ENCODE data around the gene KDSR.

KDSR gene

GRCh38 chr18:63299837-63300745, 66.9 kb downstream of the KDSR start:
- no peak for TF ChIP-seq CTCF (IDR thresholded peaks at IDR 0.05; ENCODE audit: insufficient read depth, missing control alignments)
- FAIRE-seq = peak; percentile 80
- no peak for DNase-seq (ENCODE audit: insufficient read length, low spot score)

GRCh38 chr18:63298400-63299365, 68.3 kb downstream of the KDSR start:
- FAIRE-seq = peak; percentile 94

GRCh38 chr18:63297687-63298399, 69.2 kb downstream of the KDSR start:
- DNase-seq (ENCODE audit: insufficient read length, low spot score) (no peak), FAIRE-seq (no peak)

More at GRCh38 chr18:63298400-63299365, 68.3 kb downstream of the KDSR start:
- no peak for TF ChIP-seq CTCF (IDR thresholded peaks at IDR 0.05; ENCODE audit: insufficient read depth, missing control alignments)
- no peak for DNase-seq (ENCODE audit: insufficient read length, low spot score)

GRCh38 chr18:63293935-63294334, 73.1 kb downstream of the KDSR start:
- no peak for FAIRE-seq

More at GRCh38 chr18:63297687-63298399, 69.2 kb downstream of the KDSR start:
- no peak for TF ChIP-seq CTCF (IDR thresholded peaks at IDR 0.05; ENCODE audit: insufficient read depth, missing control alignments)

GRCh38 chr18:63292831-63293683, 73.9 kb downstream of the KDSR start:
- DNase-seq (ENCODE audit: insufficient read length, low spot score) = no peak
- no peak for TF ChIP-seq CTCF (IDR thresholded peaks at IDR 0.05; ENCODE audit: insufficient read depth, missing control alignments)
- peak; percentile 90 for FAIRE-seq

More at GRCh38 chr18:63293935-63294334, 73.1 kb downstream of the KDSR start:
- DNase-seq (ENCODE audit: insufficient read length, low spot score) = no peak
- no peak for TF ChIP-seq CTCF (IDR thresholded peaks at IDR 0.05; ENCODE audit: insufficient read depth, missing control alignments)

GRCh38 chr18:63291278-63291677, 75.7 kb downstream of the KDSR start:
- TF ChIP-seq CTCF (IDR thresholded peaks at IDR 0.05; ENCODE audit: insufficient read depth, missing control alignments) = no peak
- no peak for DNase-seq (ENCODE audit: insufficient read length, low spot score)
- no peak for FAIRE-seq

All from D721Med (cell line).